ENCODE data around the gene SRP9.

SRP9 gene

GRCh38 chr1:225777583-225778336, at the start of gene SRP9:
Gene SRP9 (plus strand): TSS chr1:225777826. CDS start chr1:225777941, 115 bp downstream.
- in situ Hi-C loops (cut with MboI; ENCODE audit: low sequenced_read_pairs) = loop anchor here (10.0 kb wide), 1 partner anchor 303 kb away; no protein-coding TSS in a partner anchor

DNA sequence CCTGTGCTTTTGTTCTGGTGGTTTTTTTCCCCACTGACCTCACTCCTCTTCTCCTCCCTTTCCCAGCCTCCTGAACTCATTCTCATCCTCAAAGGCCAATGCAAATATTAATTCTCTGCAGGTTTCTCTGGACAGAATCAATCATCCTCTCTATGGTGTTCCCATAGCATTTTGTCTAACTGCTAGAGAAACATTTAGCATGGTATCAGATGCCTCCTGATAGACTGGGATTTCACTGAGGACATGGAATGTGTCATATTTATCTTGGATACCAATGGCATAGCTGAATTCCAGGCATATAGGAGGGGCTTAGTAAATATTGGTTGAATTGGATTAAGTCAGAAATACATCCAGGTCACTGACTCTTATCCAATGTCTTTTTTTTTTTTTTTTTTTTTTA, 46.1 kb upstream of the SRP9 start:
- in situ Hi-C loops (cut with MboI; ENCODE audit: low sequenced_read_pairs) = no loop called here

GRCh38 chr1:225733254-225733653, 44.4 kb upstream of the SRP9 start:
- in situ Hi-C loops (cut with MboI; ENCODE audit: low sequenced_read_pairs) = no loop called here

- in situ Hi-C loops (cut with MboI; ENCODE audit: low sequenced_read_pairs) = no loop called here
Observed at GRCh38 chr1:225735252-225736149, 42.1 kb upstream of the SRP9 start.

DNA sequence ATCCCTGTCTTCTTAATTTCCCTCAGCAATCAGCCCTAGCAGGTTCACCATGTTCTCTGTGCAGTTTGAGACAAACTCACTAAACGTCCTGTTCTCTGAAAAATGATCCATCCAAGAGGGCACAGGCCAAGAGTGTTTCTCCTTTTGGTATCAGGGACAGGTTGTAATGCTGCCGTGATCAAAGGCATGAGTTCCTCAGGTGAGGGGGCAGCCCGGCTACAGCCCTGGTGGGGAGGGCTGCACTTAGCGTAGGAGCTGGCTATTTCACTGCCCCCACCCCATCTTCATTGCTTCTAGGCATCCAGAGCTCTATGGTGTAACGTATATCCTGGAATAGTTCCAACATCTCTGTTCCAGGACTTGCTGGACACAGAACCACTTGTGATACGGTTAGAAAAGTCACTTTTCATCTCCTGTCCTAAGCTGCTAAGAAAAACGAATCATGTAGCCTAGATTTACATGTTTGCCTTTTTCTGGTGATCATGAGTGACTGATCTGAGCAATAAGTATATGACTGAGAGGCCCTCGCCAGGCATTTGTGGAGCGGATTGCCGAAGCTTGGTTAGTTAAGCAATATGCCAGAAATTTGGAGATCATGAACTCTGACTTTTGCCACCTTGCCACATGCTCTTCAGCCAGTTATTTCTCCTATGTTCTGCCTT, 41.1 kb upstream of the SRP9 start:
- in situ Hi-C loops (cut with MboI; ENCODE audit: low sequenced_read_pairs) = no loop called here

GRCh38 chr1:225737161-225737560, 40.5 kb upstream of the SRP9 start:
- in situ Hi-C loops (cut with MboI; ENCODE audit: low sequenced_read_pairs) = no loop called here

- in situ Hi-C loops (cut with MboI; ENCODE audit: low sequenced_read_pairs) = no loop called here
Observed at GRCh38 chr1:225737866-225738265, 39.8 kb upstream of the SRP9 start.

DNA sequence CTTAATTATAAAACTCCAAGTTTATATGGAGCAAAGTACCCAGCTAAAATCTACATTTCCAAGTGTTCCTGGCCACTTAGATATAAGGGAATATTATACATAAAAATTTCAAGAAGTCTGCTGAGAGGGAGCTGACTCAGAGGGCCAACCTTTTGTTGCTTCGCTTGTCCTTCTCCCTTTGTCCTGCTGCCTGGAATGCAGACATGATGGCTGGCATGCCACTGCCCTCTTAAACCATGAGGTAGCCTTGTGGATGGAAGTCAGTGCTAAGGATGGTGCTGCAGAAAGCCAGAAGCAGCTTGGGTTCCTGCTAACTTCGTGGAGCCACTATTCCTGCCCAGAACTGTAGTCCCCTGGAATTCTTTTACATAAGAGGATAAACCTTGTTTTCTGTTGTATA, 38.9 kb upstream of the SRP9 start:
- in situ Hi-C loops (cut with MboI; ENCODE audit: low sequenced_read_pairs) = no loop called here

DNA sequence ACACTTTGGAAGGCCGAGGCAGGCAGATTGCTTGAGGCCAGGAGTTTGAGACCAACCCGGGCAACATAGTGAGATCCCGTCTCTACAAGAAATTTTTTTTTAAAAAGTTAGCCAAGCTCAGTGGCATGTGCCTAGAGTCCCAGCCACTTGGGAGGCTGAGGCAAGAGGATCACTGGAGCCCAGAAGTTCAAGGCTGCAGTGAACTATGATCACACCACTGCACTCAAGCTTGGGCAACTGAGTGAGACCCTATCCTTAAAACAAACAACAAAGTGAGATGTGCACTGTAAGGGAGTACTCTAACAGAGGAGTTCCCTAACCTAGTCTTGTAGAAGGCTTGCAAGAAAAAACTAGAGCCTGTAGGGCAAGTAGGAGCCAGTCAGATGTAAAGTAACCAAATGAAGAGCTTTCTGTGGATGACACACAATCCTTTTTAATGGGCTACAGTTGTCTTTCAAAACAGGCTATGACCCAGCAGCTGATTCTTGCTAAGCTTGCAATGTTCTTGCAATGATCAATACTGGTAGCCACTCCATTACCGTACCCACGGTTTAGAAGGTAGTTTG, 38.0 kb upstream of the SRP9 start:
- in situ Hi-C loops (cut with MboI; ENCODE audit: low sequenced_read_pairs) = no loop called here

- in situ Hi-C loops (cut with MboI; ENCODE audit: low sequenced_read_pairs) = no loop called here
Observed at GRCh38 chr1:225744745-225745144, 32.9 kb upstream of the SRP9 start.

DNA sequence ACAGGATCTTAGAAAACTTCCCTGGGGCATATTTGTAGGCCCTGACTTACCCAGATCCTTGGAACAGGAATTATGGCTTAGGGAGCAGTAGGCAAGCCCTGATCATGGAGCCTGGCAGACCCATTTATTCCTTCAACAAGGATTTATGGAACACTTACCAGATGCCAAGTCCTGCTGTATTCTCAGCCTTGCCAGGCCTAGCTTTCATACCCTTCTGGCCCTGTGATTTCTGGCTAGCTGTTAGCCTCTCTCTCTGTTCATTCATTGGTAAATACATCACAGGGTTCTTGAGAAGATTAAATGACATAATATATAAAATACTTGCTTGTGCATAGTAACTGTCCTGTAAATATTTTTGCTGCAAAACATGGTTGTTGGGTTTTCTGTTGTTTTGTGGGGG, 32.4 kb upstream of the SRP9 start:
- in situ Hi-C loops (cut with MboI; ENCODE audit: low sequenced_read_pairs) = no loop called here

GRCh38 chr1:225746361-225747179, 31.1 kb upstream of the SRP9 start:
- in situ Hi-C loops (cut with MboI; ENCODE audit: low sequenced_read_pairs) = no loop called here

GRCh38 chr1:225747566-225747965, 30.1 kb upstream of the SRP9 start:
- in situ Hi-C loops (cut with MboI; ENCODE audit: low sequenced_read_pairs) = no loop called here

GRCh38 chr1:225748529-225748928, 29.1 kb upstream of the SRP9 start:
- in situ Hi-C loops (cut with MboI; ENCODE audit: low sequenced_read_pairs) = no loop called here

DNA sequence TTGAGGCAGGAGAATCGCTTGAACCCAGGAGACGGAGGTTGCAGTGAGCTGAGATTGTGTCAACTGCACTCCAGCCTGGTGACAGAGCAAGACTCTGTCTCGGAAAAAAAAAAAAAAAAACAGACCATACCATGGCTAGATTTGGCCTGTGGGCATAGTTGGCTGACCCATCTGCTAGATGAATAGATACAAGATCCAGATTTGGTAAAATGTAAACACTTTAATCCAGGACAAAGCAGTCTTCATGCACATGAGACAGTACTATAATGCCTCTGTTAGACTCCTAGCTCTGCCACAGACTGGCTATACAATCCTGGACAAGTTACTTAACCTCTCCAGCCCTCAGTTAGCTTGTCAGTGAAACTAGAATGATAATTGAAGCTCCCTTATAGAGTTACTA, 27.9 kb upstream of the SRP9 start:
- in situ Hi-C loops (cut with MboI; ENCODE audit: low sequenced_read_pairs) = no loop called here

DNA sequence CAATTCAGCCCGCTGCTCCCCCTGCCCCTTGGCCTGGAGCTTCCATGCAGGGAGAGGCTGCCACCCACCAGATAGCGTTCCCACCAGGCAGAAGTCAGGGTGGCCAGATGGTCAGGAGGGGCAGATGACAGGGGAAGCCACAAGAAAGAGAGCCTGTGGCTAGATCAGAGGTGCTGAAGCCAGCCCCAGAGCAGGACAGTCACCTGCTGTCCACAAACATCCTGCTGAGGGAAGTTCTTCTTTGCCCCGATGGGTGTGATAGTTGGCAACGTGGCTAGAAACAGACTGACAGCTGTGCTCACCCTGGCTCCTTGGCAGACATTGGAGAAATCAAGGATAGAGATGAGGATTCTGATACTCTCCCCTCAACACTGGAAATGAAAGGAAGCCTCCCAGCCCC, 27.2 kb upstream of the SRP9 start:
- in situ Hi-C loops (cut with MboI; ENCODE audit: low sequenced_read_pairs) = no loop called here

DNA sequence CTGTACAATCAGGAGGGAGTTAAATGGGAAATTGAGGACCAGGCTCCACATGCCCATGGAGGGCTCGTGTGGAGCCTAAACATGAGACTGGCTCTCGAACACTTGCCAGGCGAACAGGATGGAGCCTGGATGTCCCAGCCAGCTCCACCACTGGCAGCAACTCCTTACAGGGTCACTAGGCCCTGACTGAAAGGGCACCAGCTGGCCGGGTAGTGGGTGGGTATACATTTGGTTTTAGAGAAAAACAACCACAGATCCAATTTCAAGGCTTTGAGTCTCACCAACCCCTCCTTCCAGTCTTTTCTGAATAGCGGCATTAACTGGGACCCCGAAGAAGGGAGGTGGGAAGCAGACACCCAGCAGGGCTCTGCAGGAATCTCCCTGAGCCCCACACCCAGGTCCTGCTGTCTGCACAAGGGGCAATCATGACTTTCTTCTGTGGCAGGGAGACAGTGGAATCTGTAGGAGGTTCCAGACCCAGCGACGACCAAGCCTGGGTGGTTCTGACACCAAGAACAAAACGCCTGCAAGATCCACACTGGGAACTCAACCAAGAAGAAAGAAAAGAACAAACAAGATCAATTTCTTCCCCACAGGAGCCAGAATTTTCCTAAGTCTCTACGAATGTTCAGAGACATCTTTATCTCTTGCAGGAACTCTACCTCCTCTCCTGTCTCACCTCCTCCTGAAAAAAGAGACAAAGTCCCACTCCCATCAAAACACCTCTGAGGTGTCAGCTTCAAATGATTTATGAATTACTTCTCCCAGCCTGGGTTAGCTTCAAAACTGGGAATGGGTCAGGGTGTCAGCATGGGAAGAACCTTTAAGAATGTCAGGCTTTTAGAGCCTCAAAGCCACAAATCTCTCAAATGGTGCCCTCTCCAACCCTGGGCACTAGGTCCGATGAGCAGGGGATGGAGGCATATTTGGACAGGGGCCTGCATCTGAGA, 26.5 kb upstream of the SRP9 start:
- in situ Hi-C loops (cut with MboI; ENCODE audit: low sequenced_read_pairs) = no loop called here

GRCh38 chr1:225752245-225752644, 25.4 kb upstream of the SRP9 start:
- in situ Hi-C loops (cut with MboI; ENCODE audit: low sequenced_read_pairs) = no loop called here

- in situ Hi-C loops (cut with MboI; ENCODE audit: low sequenced_read_pairs) = no loop called here
Observed at GRCh38 chr1:225754940-225755641, 22.5 kb upstream of the SRP9 start.
